ENCODE measurements around the gene LAMB2.

LAMB2 gene

GRCh38 chr3:49132437-49133225, at the start of gene LAMB2:
Gene LAMB2, minus strand, starts transcription at chr3:49133050. Its CDS starts 183 bp downstream, at chr3:49132867.
- DNase-seq (ENCODE audit: low spot score): peak; percentile 90

GRCh38 chr3:49181351-49181750, 48.5 kb upstream of the LAMB2 start:
- no peak for DNase-seq (ENCODE audit: low spot score)

GRCh38 chr3:49180116-49180515, 47.3 kb upstream of the LAMB2 start:
- DNase-seq (ENCODE audit: low spot score): no peak

- no peak for DNase-seq (ENCODE audit: low spot score)
Observed at GRCh38 chr3:49177073-49177472, 44.2 kb upstream of the LAMB2 start.

GRCh38 chr3:49175530-49175929, 42.7 kb upstream of the LAMB2 start:
- no peak for DNase-seq (ENCODE audit: low spot score)

DNA sequence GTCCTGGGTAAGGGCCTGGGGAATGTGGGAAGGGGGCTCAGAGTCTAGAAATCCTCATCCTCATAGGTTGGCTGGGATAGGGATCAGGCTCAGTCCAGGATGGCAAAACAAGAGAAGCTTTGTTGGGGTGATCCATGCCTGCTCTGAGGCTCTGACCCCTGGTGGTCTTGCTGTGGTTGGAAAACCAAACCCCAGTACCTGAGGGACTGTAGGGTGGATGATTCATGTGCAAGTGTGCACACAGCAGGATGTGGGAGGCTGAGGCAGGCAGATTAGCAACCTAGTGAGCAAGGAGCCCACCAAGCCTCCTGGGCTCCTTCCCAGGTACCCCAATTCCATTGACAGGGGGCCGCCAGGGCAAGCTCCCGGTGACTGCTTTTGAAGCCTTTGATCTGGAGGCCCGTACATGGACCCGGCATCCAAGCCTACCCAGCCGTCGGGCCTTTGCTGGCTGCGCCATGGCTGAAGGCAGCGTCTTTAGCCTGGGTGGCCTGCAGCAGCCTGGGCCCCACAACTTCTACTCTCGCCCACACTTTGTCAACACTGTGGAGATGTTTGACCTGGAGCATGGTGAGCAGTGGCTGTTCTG, 41.6 kb upstream of the LAMB2 start:
- no peak for DNase-seq (ENCODE audit: low spot score)

DNA sequence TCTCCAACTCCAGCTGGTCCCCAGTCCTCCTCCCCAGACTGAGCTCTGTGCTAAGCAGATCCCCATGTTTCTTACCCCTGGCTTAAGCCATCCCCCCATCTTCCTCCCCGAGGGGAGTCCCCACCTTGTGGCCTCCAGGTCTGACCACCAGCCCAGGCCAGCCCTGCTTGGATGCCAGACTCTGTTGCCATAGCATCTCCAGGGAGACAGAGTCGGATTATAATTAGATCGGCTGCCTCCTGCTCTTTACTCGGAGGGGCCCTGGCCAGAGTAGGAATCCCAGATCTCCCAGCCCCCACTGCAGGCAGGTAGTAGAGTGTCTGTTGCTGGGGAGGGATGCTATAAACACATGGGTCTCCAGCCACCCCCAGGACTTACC, 40.9 kb upstream of the LAMB2 start:
- no peak for DNase-seq (ENCODE audit: low spot score)

DNA sequence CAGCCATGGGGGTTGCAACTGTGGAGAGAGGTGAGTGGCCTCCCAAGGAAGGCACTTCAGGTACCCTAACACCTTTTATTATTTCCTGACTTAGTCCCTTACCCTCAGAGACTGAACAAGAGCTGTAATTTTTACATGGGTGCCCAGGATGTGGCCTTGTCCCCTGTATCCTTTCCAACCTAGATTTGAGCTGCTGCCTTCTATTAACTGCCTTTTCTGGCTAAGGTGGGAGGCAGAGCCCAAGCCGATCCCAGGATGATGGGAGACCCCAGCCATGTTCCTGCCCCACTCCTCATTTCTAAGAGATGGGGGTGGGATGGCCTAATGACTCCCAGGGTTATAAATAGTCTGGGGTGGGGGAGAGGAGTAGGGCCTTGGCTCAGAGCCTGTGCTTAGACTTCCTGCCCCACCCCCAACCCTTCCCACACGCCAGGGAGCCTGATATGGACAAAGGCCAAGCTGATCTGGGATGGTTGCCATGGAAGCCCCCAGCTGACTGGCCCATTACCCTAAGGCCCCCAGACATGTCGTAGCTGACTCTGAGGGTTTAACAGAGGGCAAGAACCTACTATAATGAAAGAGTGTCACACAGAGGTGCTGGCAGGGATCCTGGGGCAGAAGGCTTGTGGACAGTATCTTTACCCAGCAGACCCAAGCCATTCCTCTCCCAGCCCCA, 40.4 kb upstream of the LAMB2 start:
- DNase-seq (ENCODE audit: low spot score): no peak

DNA sequence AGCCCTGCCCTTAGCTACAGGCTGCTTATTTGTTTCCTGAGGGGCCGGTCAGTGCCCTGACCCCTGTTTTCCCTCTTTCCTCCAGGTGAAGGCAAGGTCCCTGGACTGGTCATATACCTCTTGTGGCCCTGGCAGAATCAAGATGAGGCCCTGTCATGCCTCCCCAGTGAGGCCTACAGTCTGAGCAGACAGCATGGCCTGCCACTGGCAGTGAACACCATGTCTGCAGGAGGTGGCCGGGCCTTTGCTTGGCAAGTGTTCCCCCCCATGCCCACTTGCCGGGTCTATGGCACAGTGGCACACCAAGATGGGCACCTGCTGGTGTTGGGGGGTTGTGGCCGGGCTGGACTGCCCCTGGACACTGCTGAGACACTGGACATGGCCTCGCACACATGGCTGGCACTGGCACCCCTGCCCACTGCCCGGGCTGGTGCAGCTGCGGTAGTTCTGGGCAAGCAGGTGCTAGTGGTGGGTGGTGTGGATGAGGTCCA, 39.7 kb upstream of the LAMB2 start:
- no peak for DNase-seq (ENCODE audit: low spot score)

- DNase-seq (ENCODE audit: low spot score): no peak
Observed at GRCh38 chr3:49171775-49172500, 39.1 kb upstream of the LAMB2 start.

- peak; percentile 97 for DNase-seq (ENCODE audit: low spot score)
Observed at GRCh38 chr3:49171119-49171774, 38.4 kb upstream of the LAMB2 start, which contains the start of gene KLHDC8B. Gene KLHDC8B, plus strand, starts transcription at chr3:49171598. Its CDS starts 1,172 bp downstream, at chr3:49172770.

- DNase-seq (ENCODE audit: low spot score): no peak
Observed at GRCh38 chr3:49170744-49171118, 37.9 kb upstream of the LAMB2 start.

GRCh38 chr3:49166752-49167556, 34.1 kb upstream of the LAMB2 start:
- peak; percentile 19 for DNase-seq (ENCODE audit: low spot score)

DNA sequence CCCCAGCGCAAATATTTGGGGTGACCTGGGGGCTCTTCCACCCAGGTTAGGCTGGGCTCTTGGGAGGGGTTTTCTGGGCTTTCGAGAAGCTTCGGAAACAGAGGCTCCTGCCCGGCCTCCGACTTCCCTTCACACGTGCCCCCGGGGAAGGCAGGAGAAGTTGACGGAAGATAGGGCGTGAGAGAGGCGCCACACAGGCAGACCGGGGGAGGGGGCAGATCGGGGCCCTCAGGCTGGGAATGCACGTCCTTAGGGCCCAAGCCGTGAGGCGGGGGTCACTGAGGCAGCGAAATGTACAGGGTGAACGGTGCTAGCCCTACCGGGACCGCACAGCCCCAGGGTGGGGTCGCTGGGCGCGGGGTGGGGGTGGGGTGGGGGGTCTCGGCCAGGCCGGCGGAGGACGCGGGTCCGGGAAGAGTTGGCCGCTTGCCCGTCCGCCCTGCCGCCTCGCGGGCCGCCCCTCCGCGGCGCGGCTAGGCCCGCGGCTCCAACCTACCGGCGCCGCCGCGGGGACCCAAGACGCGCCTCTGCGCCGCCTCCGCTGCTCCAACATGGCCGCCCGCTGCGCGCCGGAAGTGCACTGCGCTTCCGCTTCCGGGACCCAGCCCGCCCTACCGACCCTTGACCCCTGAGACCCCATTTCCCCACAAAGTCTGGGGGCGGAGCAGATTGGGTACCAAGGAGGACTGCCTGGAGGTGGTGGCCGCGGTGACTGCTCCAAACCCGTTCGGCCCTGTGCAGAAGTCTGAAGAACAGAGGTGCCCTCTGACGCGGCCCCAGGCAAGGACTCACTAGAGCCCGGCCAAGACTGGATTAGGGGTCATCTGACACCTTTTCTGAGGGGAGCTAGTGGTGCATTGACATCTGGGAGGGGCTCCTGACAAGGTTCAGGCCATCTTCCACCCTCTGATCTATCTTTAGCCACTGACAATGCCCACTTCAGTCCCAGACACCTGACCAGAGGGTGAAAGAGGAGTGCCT, 33.2 kb upstream of the LAMB2 start, which contains the start of gene CCDC71:
CCDC71 (minus strand) TSS at position 561 of the 981 bp plus-strand sequence. CDS start 2,123 bp downstream, outside the sequence.
- DNase-seq (ENCODE audit: low spot score): peak; percentile 91

GRCh38 chr3:49164983-49165720, 32.3 kb upstream of the LAMB2 start:
- no peak for DNase-seq (ENCODE audit: low spot score)

GRCh38 chr3:49163609-49164008, 30.8 kb upstream of the LAMB2 start:
- DNase-seq (ENCODE audit: low spot score): no peak

DNA sequence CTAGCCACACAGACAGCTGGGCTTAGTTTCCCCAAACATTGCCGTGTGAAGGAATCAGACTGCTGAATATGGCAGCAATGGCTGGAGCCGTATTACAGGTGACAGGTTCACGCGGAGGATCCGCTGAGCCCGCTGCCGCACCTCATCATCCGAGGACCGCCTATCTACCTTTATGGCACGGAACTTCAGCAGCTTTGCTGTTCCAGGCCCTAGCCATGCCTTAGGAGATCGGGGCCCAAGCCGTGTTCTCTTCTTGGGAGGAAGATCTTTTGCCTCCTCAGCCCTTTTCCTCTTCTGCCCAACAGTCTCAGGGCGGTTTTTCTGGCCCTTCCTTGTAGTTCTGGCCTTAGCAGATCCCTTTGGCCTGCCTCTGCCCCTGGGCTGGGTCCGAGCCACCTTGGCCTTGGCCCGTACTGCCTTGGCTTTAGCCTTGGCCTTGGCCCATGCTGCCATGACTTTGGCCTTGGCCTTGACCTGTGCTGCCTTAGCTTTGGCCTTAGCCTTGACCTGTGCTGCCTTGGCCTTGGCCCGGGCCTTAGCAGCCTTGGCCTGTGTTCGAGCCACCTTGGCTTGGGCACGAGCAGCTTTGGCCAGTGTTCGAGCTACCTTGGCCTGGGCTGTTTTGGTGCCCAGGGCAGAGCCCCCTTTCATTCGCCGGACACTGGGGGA, 30.0 kb upstream of the LAMB2 start:
- no peak for DNase-seq (ENCODE audit: low spot score)
